Right lobe of liver (tissue), 4 donors: ENCODE data around the gene PCDHB3.
A peak's percentile ranks its signal among the peaks of the same experiment; 100 is the strongest.

ENCODE experiments used
- CTCF ChIP-seq, 4 donors: fragments of 200-600 bp in 3 of 4; fragments of 450-650 bp in 1 of 4; IDR thresholded peaks; one replicate each; pipeline versions ENCODE4 v1.5.1 to v1.8.0; 2016 to 2022; ENCODE audit warnings: antibody characterized with exemption in 4 of 4, mild to moderate bottlenecking in 2 of 4
- POLR2A ChIP-seq: fragments of 450-650 bp; IDR thresholded peaks from one replicate; pipeline ENCODE4 v1.6.1; 2017; ENCODE audit warnings: antibody characterized with exemption, mild to moderate bottlenecking
- donor health status: DM: no; HTN: no; CAD: no.
- donor health status: DM: no; HTN: no; CAD: no.
- donor health status: DM: no; HTN: yes; CAD: no.

GRCh38 chr5:141149812-141150211 is 49.5 kb downstream of the PCDHB3 start, which contains the start of gene PCDHB6:
- no peak for TF ChIP-seq POLR2A
- peak in 1 of 4 donors; percentile 14 for TF ChIP-seq CTCF (IDR thresholded peaks at IDR 0.05)
